Amygdala (tissue), 56 donors: ENCODE results near the gene IL17RE.

Experiments used
- DNase-seq, 56 donors: peaks; one replicate each; lab custom pipeline; 2025; lab: John Stamatoyannopoulos, UW

The IL17RE gene

GRCh38 chr3:9949626-9950025 lies 47.0 kb downstream of the IL17RE start:
- DNase-seq = no peak

GRCh38 chr3:9951126-9951525 lies 48.5 kb downstream of the IL17RE start:
- no peak for DNase-seq

GRCh38 chr3:9951598-9951961 lies 48.9 kb downstream of the IL17RE start:
- DNase-seq = peak in 1 of 56 donors; percentile 27

GRCh38 chr3:9951962-9952805 lies 49.5 kb downstream of the IL17RE start, which contains the start of gene PRRT3:
PRRT3 (minus strand) TSS chr3:9952408; CDS start chr3:9950115, 2,293 bp downstream.
- peak in 13 of 56 donors; percentile 21 to 57 (median 41) for DNase-seq

GRCh38 chr3:9955067-9955502 lies 52.4 kb downstream of the IL17RE start:
- DNase-seq = no peak

GRCh38 chr3:9955611-9956352 lies 53.1 kb downstream of the IL17RE start:
- no peak for DNase-seq

GRCh38 chr3:9957214-9957613 lies 54.6 kb downstream of the IL17RE start:
- DNase-seq = no peak

- no peak for DNase-seq
These were observed 62.7 kb downstream of the IL17RE start for GRCh38 chr3:9965200-9965875.
